GM13977 (cell line): Measurements from ENCODE around the gene SLC16A11.

ENCODE experiments used
- DNase-seq: peaks from one replicate; pipeline ENCODE4 v3.0.0; 2012; ENCODE audit warnings: low spot score
- CTCF ChIP-seq: IDR thresholded peaks from 2 replicates; pipeline ENCODE4 v1.5.1; 2012; ENCODE audit warnings: mild to moderate bottlenecking, control low read depth; ENCODE audit not compliant: insufficient read depth; ENCODE audit errors: extremely low read depth, missing control alignments
- in situ Hi-C: fragments of 300-500 bp; cut with MboI; formaldehyde crosslinking; loops from one replicate; pipeline ENCODE4 v1.12.0; 2022; ENCODE audit warnings: low sequenced_read_pairs, low pct_unique_long_range_greater_than_20kb, mixed read lengths, inconsistent platforms; ENCODE audit not compliant: unreplicated experiment

SLC16A11 gene

GRCh38 chr17:7080456-7081041 is 36.7 kb upstream of the SLC16A11 start:
- TF ChIP-seq CTCF: no peak
- in situ Hi-C loops: no loop called here
- no peak for DNase-seq

- no peak for DNase-seq
- no peak for TF ChIP-seq CTCF
- in situ Hi-C loops: no loop called here
These were observed 35.9 kb upstream of the SLC16A11 start, which contains the start of gene CLEC10A for GRCh38 chr17:7079581-7080455. Gene CLEC10A, minus strand, starts transcription at chr17:7080251. Its CDS starts 1,439 bp downstream, at chr17:7078812.

GRCh38 chr17:7078711-7079110 is 34.8 kb upstream of the SLC16A11 start:
- TF ChIP-seq CTCF: no peak
- no peak for DNase-seq
- in situ Hi-C loops: no loop called here

- TF ChIP-seq CTCF: no peak
- DNase-seq: no peak
- in situ Hi-C loops: no loop called here
These were observed 34.1 kb upstream of the SLC16A11 start for GRCh38 chr17:7077911-7078546.

GRCh38 chr17:7074931-7075330 is 31.0 kb upstream of the SLC16A11 start:
- DNase-seq: no peak
- in situ Hi-C loops: no loop called here
- no peak for TF ChIP-seq CTCF

GRCh38 chr17:7072406-7072805 is 28.5 kb upstream of the SLC16A11 start:
- in situ Hi-C loops: no loop called here
- TF ChIP-seq CTCF: no peak
- DNase-seq: no peak
